GM12891 (cell line): ENCODE measurements around the gene SH3BGRL.

Experiments used
- POLR2A ChIP-seq: IDR thresholded peaks from 2 replicates; pipeline ENCODE4 v1.6.1; 2011; ENCODE audit warnings: low read depth, low read length, control low read depth
- POLR2AphosphoS5 ChIP-seq: IDR thresholded peaks from 2 replicates; pipeline ENCODE4 v1.6.1; 2011; ENCODE audit warnings: low read depth, low read length, control low read depth
- TAF1 ChIP-seq: IDR thresholded peaks from 2 replicates; pipeline ENCODE4 v1.6.1; 2011; ENCODE audit warnings: low read depth, low read length, control low read depth

DNA sequence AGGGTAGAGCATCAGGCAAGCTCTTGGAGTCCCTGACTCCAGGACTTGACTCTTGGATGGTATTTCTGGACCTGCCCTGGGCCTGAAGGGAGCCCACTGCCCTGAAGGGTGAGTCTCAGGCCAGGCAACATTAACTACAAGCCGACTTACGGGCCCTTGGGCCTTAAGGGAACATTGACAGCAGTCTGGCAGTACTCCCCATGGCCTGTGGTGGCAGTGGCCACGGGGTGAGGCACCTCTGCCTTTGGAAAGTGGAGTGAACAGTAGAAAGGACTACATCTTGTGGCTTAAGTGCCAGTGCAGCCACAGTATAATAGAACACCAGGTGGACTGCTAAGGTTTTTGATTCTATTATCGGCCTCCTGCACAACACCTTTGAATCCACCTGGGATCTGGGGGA lies 36.3 kb downstream of the SH3BGRL start:
- TF ChIP-seq POLR2A (no peak), POLR2AphosphoS5 (no peak), TAF1 (no peak)
